ENCODE data around the gene TBX2. TPM values are rescaled to one million over a fixed set of nuclear protein-coding genes. Genes with fewer than 3 reads are reported as not detected.
"Not testable (repeated sequence)": the region's sequence is repeated elsewhere in the genome, so short reads cannot be mapped to it uniquely, and the experiment has no call there.

The TBX2 gene
- total RNA-seq, 4 donors from 2014 or later, result 3.1 to 14.2 (median 9.6) TPM

DNA sequence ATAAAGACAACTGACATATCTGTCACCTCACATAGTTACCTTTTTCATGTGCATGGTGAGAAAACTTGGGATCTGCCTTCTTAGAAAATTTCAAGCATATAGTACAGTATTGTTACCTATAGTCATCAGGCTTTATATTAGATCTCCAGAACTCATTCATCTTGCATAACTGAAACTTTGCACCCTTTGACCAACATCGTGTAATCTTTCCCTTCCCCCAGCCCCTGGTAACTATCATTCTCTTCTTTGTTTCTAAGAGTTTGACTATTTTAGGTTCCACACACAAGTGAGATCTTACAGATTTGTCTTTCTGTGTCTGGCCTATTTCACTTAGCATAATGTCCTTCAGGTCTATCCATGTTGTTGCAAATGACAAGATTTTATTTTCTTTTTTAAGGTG lies 29.6 kb downstream of the TBX2 start:
- ATAC-seq (ENCODE audit: low FRiP score), result no peak
- no peak for DNase-seq (ENCODE audit: low spot score)
- TF ChIP-seq, protein P1, sequence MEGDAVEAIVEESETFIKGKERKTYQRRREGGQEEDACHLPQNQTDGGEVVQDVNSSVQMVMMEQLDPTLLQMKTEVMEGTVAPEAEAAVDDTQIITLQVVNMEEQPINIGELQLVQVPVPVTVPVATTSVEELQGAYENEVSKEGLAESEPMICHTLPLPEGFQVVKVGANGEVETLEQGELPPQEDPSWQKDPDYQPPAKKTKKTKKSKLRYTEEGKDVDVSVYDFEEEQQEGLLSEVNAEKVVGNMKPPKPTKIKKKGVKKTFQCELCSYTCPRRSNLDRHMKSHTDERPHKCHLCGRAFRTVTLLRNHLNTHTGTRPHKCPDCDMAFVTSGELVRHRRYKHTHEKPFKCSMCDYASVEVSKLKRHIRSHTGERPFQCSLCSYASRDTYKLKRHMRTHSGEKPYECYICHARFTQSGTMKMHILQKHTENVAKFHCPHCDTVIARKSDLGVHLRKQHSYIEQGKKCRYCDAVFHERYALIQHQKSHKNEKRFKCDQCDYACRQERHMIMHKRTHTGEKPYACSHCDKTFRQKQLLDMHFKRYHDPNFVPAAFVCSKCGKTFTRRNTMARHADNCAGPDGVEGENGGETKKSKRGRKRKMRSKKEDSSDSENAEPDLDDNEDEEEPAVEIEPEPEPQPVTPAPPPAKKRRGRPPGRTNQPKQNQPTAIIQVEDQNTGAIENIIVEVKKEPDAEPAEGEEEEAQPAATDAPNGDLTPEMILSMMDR (IDR thresholded peaks at IDR 0.05), result no peak

DNA sequence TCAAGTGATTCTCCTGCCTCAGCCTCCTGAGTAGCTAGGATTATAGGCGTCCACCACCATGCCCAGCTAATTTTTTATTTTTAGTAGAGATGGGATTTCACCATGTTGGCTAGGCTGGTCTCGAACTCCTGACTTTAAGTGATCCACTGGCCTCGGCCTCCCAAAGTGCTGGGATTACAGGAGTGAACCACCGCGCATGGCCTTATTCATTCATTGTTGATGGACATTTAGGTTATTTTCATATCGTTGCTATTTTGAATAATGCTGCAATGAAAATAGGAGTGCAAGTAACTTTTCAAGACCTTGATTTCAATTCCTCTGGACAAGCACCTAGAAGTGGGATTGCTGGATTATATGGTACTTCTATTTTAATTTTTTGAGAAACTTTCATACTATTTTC lies 30.2 kb downstream of the TBX2 start:
- not testable (repeated sequence) for ATAC-seq (ENCODE audit: low FRiP score); DNase-seq (ENCODE audit: low spot score)

DNA sequence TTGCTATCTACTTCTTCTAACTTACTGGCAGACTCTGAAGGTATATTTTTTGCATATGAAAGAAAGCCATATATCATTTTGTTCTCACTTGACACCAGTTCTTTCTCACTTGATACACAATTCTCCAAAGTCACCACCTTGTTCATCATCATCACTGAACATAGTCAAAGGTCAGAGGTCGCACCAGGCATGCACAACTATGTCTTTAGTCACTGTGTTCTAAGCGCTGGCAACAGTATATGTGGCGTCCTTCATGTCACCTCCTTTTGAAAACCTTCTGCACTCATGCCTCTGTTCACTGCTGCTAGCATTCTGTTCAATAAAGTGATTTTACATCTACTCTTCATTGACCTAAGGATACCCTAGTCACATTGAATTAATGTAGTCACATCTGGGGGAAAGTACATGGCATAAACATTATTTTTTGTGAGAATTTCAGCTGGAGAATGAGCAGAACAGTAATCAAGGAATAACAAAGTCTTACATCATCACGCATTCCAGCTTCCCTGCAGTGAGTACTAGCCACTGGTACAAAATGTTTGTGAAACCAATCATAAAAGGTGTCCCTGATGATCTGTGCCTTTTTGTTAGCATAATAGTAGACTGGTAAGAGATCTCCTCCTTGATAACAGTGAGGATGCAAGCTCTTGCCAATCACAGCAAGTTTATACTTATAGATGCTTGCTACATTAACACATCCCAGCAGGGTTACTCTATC lies 32.1 kb downstream of the TBX2 start:
- DNase-seq (ENCODE audit: low spot score) (no peak), ATAC-seq (ENCODE audit: low FRiP score) (no peak)
- TF ChIP-seq, protein P1 (IDR thresholded peaks at IDR 0.05), result no peak

DNA sequence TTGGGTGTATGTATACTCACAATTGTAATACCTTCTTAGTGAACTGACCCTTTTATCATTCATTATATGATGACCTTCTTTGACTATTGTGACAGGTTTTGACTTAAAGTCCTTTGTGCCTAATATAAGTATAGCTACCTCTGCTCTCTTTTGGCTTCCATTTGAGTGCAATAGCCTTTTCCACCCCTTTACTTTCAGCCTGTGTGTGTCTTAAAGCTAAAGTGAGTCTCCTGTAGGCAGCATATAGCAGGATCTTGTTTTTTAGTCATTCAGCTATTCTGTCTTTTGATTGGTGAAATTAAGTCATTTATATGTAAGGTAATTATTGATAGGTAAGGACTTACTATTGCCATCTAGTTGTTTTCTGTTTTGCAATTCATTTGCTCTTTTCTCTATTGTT lies 36.6 kb downstream of the TBX2 start:
- no peak for DNase-seq (ENCODE audit: low spot score)
- TF ChIP-seq, protein P1 (IDR thresholded peaks at IDR 0.05), result no peak
- ATAC-seq (ENCODE audit: low FRiP score), result no peak

DNA sequence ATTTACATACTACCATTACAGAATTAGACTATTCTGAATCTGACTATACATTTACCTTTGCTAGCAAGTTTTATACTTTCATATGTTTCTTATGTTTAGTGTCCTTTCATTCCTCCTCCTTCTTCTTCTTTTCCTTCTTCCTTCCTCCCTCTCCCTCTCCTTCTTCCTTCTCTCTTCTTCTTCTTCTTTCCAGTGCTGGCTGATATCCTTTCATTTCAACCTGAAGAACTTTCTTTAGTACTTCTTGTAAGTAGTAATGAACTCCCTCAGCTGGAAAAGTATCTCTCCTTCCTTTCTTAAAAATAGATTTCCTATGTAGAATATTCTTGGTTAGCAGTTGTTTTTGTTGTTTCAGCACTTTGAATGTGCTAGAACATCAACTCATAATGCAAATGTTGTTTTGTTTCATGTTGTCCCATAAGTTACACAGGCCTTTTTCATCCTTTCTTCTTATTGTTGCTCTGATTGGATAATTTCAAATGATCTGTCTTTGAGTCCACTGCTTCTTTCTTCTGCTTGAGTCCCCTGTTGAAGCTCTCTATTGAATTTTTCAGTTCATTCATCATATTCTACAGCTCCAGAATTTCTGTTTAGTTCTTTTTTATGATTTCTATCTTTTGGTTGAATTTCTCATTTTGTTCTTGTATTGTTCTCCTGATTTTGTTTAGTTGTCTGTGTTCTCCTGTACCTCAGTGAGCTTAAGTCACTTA lies 37.5 kb downstream of the TBX2 start:
- TF ChIP-seq, protein P1 (IDR thresholded peaks at IDR 0.05), result no peak
- no peak for DNase-seq (ENCODE audit: low spot score)
- no peak for ATAC-seq (ENCODE audit: low FRiP score)

DNA sequence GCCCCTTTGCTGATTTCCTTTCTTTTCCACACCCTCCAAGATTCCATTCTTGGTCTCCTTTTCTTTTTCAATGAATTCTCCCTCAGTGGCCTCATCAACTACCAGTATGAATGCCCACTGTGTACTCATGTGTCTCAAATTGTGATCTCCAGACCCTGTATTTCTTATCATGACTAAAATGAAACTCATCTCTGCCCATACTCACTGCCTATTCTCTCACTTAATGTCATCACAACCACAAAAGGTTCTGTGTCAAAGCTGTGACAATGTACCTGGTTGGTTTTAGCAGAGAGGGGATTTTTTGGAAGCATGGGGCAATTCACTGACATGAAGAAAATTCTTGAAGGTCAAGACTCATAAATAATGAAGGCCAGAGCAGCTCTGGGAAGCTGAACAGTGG lies 41.1 kb downstream of the TBX2 start:
- ATAC-seq (ENCODE audit: low FRiP score) (no peak), DNase-seq (ENCODE audit: low spot score) (no peak)
- TF ChIP-seq, protein P1 (IDR thresholded peaks at IDR 0.05), result no peak

DNA sequence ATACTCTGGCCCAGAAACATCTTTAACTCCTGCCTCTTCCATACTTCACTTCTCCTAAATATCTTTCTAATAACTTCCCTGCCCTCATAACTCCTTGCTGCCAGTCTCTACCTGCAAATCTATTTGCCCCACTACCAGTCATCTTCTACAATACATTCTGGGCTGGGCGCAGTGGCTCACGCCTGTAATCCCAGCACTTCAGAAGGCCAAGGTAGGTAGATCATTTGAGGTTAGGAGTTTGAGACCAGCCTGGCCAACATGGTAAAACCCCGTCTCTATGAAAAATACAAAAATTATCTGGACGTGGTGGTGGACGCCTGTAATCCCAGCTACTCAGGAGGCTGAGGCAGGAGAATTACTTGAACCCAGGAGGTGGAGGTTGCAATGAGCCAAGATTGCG lies 41.9 kb downstream of the TBX2 start:
- ATAC-seq (ENCODE audit: low FRiP score); DNase-seq (ENCODE audit: low spot score): not testable (repeated sequence)

DNA sequence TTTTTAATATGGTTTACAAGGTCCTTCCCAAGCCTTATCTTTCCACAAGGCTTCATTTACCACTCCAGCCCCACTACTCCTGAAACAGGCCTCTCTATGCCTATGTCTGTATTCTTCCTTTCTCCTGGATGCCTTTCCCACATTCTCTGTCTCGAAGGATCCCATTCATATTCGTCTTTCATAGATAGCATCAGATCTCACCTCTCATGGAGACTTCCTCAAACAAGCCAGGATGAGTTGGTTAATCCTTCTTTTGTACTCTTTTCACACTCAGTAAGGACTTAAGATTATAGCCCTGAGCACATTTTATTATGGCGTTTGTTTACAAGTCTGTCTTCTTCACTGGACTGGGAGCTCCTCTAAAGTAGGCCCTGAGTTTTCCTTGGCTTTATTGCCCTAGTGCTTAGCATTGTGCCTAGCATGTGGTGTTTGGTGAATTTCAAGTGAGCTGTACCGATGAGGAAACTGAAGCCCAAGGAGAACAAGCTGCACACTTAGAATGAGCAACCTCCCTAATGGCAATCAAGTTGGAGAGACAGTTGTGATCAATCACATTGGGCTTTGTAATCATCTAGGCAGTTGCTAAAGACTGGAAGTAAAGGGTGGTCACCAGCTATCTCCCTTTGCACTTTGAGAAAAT lies 42.6 kb downstream of the TBX2 start:
- DNase-seq (ENCODE audit: low spot score) (no peak), ATAC-seq (ENCODE audit: low FRiP score) (no peak)
- TF ChIP-seq, protein P1 (IDR thresholded peaks at IDR 0.05), result no peak

Data from omental fat pad (tissue), 4 donors.